IMR-90 (cell line): ENCODE measurements around the gene PON2. TPM values are rescaled to one million over a fixed set of nuclear protein-coding genes. Genes with fewer than 3 reads are reported as not detected.

Experiments
- ATAC-seq: fragments of 200-7000 bp; cut with Tn5 transposase; 2 replicates; pipeline ENCODE4 v1.9.1; 2020; ENCODE audit warnings: low read depth, mild to moderate bottlenecking, moderate library complexity
- BruUV-seq: library from RNA; stranded (reverse); fragments of 400-500 nt; replicated peaks from 2 replicates; lab custom pipeline; 2021; lab: Mats Ljungman, UMichigan
- CTCF ChIA-PET: fragments of 300-600 bp; formaldehyde crosslinking; extraction: SDS; loops from one replicate; lab custom pipeline; 2021; ENCODE audit warnings: antibody characterized with exemption; lab: Yijun Ruan, JAX
- POLR2A ChIA-PET: fragments of 300-600 bp; sonication (Branson Sonifier 250); formaldehyde crosslinking; loops from one replicate; lab custom pipeline; 2022; ENCODE audit warnings: antibody characterized with exemption; ENCODE audit not compliant: unreplicated experiment; lab: Charles Lee
- DNase-seq: peaks from one replicate; pipeline ENCODE4 v3.0.0; 2013
- H2AFZ ChIP-seq: replicated peaks from 2 replicates; pipeline ENCODE3; 2013; ENCODE audit warnings: low read length, mild to moderate bottlenecking; ENCODE audit not compliant: poor library complexity
- H2AK5ac ChIP-seq: 2 replicates; pipeline ENCODE4 v1.6.1; 2013; ENCODE audit warnings: low read depth, low read length, inconsistent platforms
- H2AK9ac ChIP-seq: replicated peaks from 2 replicates; pipeline ENCODE3; 2013; ENCODE audit warnings: mild to moderate bottlenecking, low read depth, low read length, moderate library complexity; ENCODE audit not compliant: poor library complexity
- H2BK120ac ChIP-seq: 2 replicates; pipeline ENCODE4 v1.6.1; 2013; ENCODE audit warnings: low read depth, low read length, inconsistent platforms
- H2BK15ac ChIP-seq: 3 replicates; pipeline ENCODE4 v1.6.1; 2013; ENCODE audit warnings: low read depth, low read length, inconsistent platforms
- H2BK20ac ChIP-seq: 2 replicates; pipeline ENCODE4 v1.6.1; 2013; ENCODE audit warnings: low read depth, mild to moderate bottlenecking, inconsistent platforms, low read length, moderate library complexity
- H2BK5ac ChIP-seq: 2 replicates; pipeline ENCODE4 v1.6.1; 2013; ENCODE audit warnings: mild to moderate bottlenecking, low read depth, low read length, inconsistent platforms; ENCODE audit not compliant: poor library complexity, severe bottlenecking
- H3K14ac ChIP-seq: replicated peaks from 2 replicates; pipeline ENCODE4 v1.6.1; 2013; ENCODE audit warnings: low read depth, low read length, inconsistent platforms
- H3K18ac ChIP-seq: 2 replicates; pipeline ENCODE4 v1.6.1; 2013; ENCODE audit warnings: low read depth, low read length, control low read depth
- H3K23ac ChIP-seq: 2 replicates; pipeline ENCODE4 v1.6.1; 2013; ENCODE audit warnings: low read depth, low read length, inconsistent platforms
- H3K27ac ChIP-seq: 2 replicates; pipeline ENCODE4 v1.5.1; 2013; ENCODE audit warnings: mild to moderate bottlenecking, control low read depth, low read length; ENCODE audit not compliant: insufficient read depth
- H3K27me3 ChIP-seq: 2 replicates; pipeline ENCODE4 v1.6.1; 2013; ENCODE audit warnings: low read length; ENCODE audit not compliant: control insufficient read depth, insufficient read depth
- H3K36me3 ChIP-seq: 2 replicates; pipeline ENCODE4 v1.6.1; 2013; ENCODE audit warnings: low read length, mixed read lengths; ENCODE audit not compliant: control insufficient read depth, insufficient read depth
- H3K4ac ChIP-seq: 2 replicates; pipeline ENCODE4 v1.6.1; 2013; ENCODE audit warnings: low read depth, low read length, inconsistent platforms
- H3K4me1 ChIP-seq: 2 replicates; pipeline ENCODE4 v1.6.1; 2013; ENCODE audit warnings: low read length, mixed read lengths; ENCODE audit not compliant: control insufficient read depth, insufficient read depth
- H3K4me2 ChIP-seq: 2 replicates; pipeline ENCODE4 v1.6.1; 2013; ENCODE audit warnings: low read depth, mild to moderate bottlenecking, control low read depth, low read length, moderate library complexity
- H3K4me3 ChIP-seq: 2 replicates; pipeline ENCODE4 v1.5.1; 2013; ENCODE audit warnings: low read depth, mild to moderate bottlenecking, control low read depth, low read length, moderate library complexity; ENCODE audit not compliant: insufficient read depth
- H3K56ac ChIP-seq: 2 replicates; pipeline ENCODE4 v1.6.1; 2013; ENCODE audit warnings: low read length, inconsistent platforms; ENCODE audit not compliant: insufficient read depth; ENCODE audit errors: extremely low read depth
- H3K79me1 ChIP-seq, 2 experiments: 2 replicates each; pipeline ENCODE4 v1.6.1; 2013; ENCODE audit warnings: low read length in 2 of 2, inconsistent platforms in 1 of 2, low read depth in 1 of 2
- H3K9ac ChIP-seq: 2 replicates; pipeline ENCODE4 v1.6.1; 2013; ENCODE audit warnings: low read depth, low read length, control low read depth
- H3K9me1 ChIP-seq: 2 replicates; pipeline ENCODE4 v1.6.1; 2013; ENCODE audit warnings: low read length, inconsistent platforms; ENCODE audit not compliant: insufficient read depth
- H3K9me3 ChIP-seq: 2 replicates; pipeline ENCODE4 v1.6.1; 2013; ENCODE audit warnings: low read length; ENCODE audit not compliant: control insufficient read depth, insufficient read depth
- H4K20me1 ChIP-seq: 2 replicates; pipeline ENCODE4 v1.6.1; 2013; ENCODE audit warnings: low read length, inconsistent platforms; ENCODE audit not compliant: insufficient read depth
- H4K5ac ChIP-seq: 2 replicates; pipeline ENCODE4 v1.6.1; 2013; ENCODE audit warnings: mild to moderate bottlenecking, low read depth, low read length, control low read depth
- H4K8ac ChIP-seq, 2 experiments: 2 replicates each; pipeline ENCODE4 v1.6.1; 2013; ENCODE audit warnings: low read depth in 2 of 2, low read length in 2 of 2, control low read depth in 1 of 2, inconsistent platforms in 1 of 2
- H4K91ac ChIP-seq: 2 replicates; pipeline ENCODE4 v1.6.1; 2013; ENCODE audit warnings: low read depth, low read length, inconsistent platforms; ENCODE audit not compliant: insufficient read depth
- BHLHE40 ChIP-seq: fragments of 150-350 bp; IDR thresholded peaks from 2 replicates; pipeline ENCODE4 v1.6.1; 2016; ENCODE audit warnings: mild to moderate bottlenecking, low read depth, low read length
- CHD1 ChIP-seq: IDR thresholded peaks from 2 replicates; pipeline ENCODE4 v1.6.1; 2012; ENCODE audit warnings: low read depth, low read length, improper control_type of control experiment
- CTCF ChIP-seq: conservative IDR thresholded peaks from 2 replicates; pipeline ENCODE4 v1.5.1; 2012; ENCODE audit warnings: mild to moderate bottlenecking, low read depth, low read length, improper control_type of control experiment
- ELK1 ChIP-seq: fragments of 150-350 bp; IDR thresholded peaks from 2 replicates; pipeline ENCODE4 v1.6.1; 2016; ENCODE audit warnings: low read depth, mild to moderate bottlenecking, low read length, moderate library complexity, borderline replicate concordance
- FOS ChIP-seq: fragments of 150-350 bp; IDR thresholded peaks from 2 replicates; pipeline ENCODE4 v1.6.1; 2016; ENCODE audit warnings: low read depth, low read length
- MAFK ChIP-seq: IDR thresholded peaks from 2 replicates; pipeline ENCODE4 v1.6.1; 2012; ENCODE audit warnings: low read depth, low read length, improper control_type of control experiment
- MAZ ChIP-seq: IDR thresholded peaks from 2 replicates; pipeline ENCODE4 v1.6.1; 2012; ENCODE audit warnings: low read depth, mild to moderate bottlenecking, low read length, improper control_type of control experiment, moderate library complexity, borderline replicate concordance
- MXI1 ChIP-seq: IDR thresholded peaks from 2 replicates; pipeline ENCODE4 v1.6.1; 2012; ENCODE audit warnings: low read depth, mild to moderate bottlenecking, low read length, moderate library complexity, borderline replicate concordance
- NFE2L2 ChIP-seq: fragments of 150-350 bp; IDR thresholded peaks from 2 replicates; pipeline ENCODE4 v1.6.1; 2016; ENCODE audit warnings: low read depth, mild to moderate bottlenecking, low read length
- RFX5 ChIP-seq: IDR thresholded peaks from 2 replicates; pipeline ENCODE4 v1.8.0; 2012; ENCODE audit warnings: low read depth, mild to moderate bottlenecking, low read length, moderate library complexity
- SMC3 ChIP-seq: fragments of 150-350 bp; IDR thresholded peaks from 2 replicates; pipeline ENCODE4 v1.6.1; 2016; ENCODE audit warnings: low read depth, mild to moderate bottlenecking, antibody characterized with exemption, low read length, moderate library complexity
- USF2 ChIP-seq: fragments of 150-350 bp; IDR thresholded peaks from 2 replicates; pipeline ENCODE4 v1.6.1; 2017; ENCODE audit warnings: mild to moderate bottlenecking, antibody characterized with exemption, low read length, low read depth
- WGBS, 2 experiments: methylation state at CpG; one replicate each; pipeline versions ENCODE4 v1.1.5 to v1.1.7; 2013; ENCODE audit warnings: missing lambda C conversion rate in 2 of 2; ENCODE audit not compliant: insufficient read length in 1 of 2; ENCODE audit errors: extremely low coverage in 2 of 2; 5-methylcytosine and 5-hydroxymethylcytosine counted together
- dilution Hi-C: fragments of 300-500 bp; cut with HindIII; formaldehyde crosslinking; loops from one replicate; pipeline ENCODE4 v1.14.3; 2018; ENCODE audit warnings: low sequenced_read_pairs; ENCODE audit not compliant: unreplicated experiment
- in situ Hi-C: fragments of 300-500 bp; cut with MboI; formaldehyde crosslinking; loops from 3 replicates; pipeline ENCODE4 v1.14.3; 2019; ENCODE audit warnings: low sequenced_read_pairs, inconsistent platforms, mixed read lengths
- intact Hi-C: fragments of 100-400 bp; cut with micrococcal nuclease; formaldehyde crosslinking; loops from 2 replicates; pipeline ENCODE4 v1.10.0; 2022
- polyA plus RNA-seq, 3 experiments: library from polyadenylated mRNA; depleted of rRNA; stranded (reverse); fragments of >200 nt; gene quantifications; 2 replicates each; pipeline ENCODE4 v1.2.3, GENCODE V29; 2012; ENCODE audit warnings: low replicate concordance in 1 of 3
- total RNA-seq: library from RNA; depleted of rRNA; stranded (reverse); fragments of >200 nt; gene quantifications from 2 replicates; pipeline ENCODE4 v1.2.3, GENCODE V29; 2012

The PON2 gene
- total and polyA plus RNA-seq, 2 of the 4 experiments (the other 2 are of a cell fraction) = 36.2 to 65.7 TPM

- no TSS peak for BruUV-seq
- H2BK15ac ChIP-seq = no peak overlapping the region
- WGBS, 2 experiments = no CpG with 5 or more reads among the region's 9 CpGs
- H3K9ac ChIP-seq = no peak overlapping the region
- H3K4ac ChIP-seq = no peak overlapping the region
- no peaks in the 10 kb centered on the region for H3K9me3 ChIP-seq
- no peak overlapping the region for H3K23ac ChIP-seq
- no peak overlapping the region for H2BK120ac ChIP-seq
- H3K4me1 ChIP-seq = no peaks in the 10 kb centered on the region
- dilution Hi-C loops = no loop called here
- no peak overlapping the region for H2AK5ac ChIP-seq
- CTCF ChIA-PET = interaction anchor here (0.6 to 2.3 kb wide), 16 partner anchors 9 to 1187 kb away, joined by 3 to 12 read pairs (median 4); partner anchors contain the start of gene ASB4
- intact Hi-C loops = loop anchor here (1.0 to 5.0 kb wide), 3 partner anchors 229 to 843 kb away; no protein-coding TSS in a partner anchor
- no peak overlapping the region for H2BK20ac ChIP-seq
- H3K9me1 ChIP-seq = no peaks in the 10 kb centered on the region
- no peaks in the 10 kb centered on the region for H3K36me3 ChIP-seq
- H3K79me1 ChIP-seq = no peaks in the 10 kb centered on the region
- H4K8ac ChIP-seq = no peak overlapping the region
- H3K18ac ChIP-seq = no peak overlapping the region
- no peak overlapping the region for H4K5ac ChIP-seq
- H3K27me3 ChIP-seq = peaks cover 16% of the 10 kb centered on the region
- no peak overlapping the region for H3K14ac ChIP-seq
- H3K4me3 ChIP-seq = no peak overlapping the region
- no peak overlapping the region for H2AK9ac ChIP-seq
- H3K56ac ChIP-seq = no peak overlapping the region
- no peak overlapping the region for H4K91ac ChIP-seq
- no peak overlapping the region for H2BK5ac ChIP-seq
- no peak overlapping the region for H3K4me2 ChIP-seq
- H3K27ac ChIP-seq = no peak overlapping the region
- ATAC-seq (no peak), DNase-seq (no peak)
- in situ Hi-C loops = loop anchor here (10.0 to 25.0 kb wide), 3 partner anchors 281 to 1189 kb away; no protein-coding TSS in a partner anchor
- TF ChIP-seq FOS (no peak), RFX5 (no peak), MAFK (no peak), NFE2L2 (no peak), BHLHE40 (no peak), CHD1 (no peak), USF2 (no peak), ELK1 (no peak), SMC3 (no peak), MXI1 (no peak), MAZ (no peak), CTCF (no peak)
- POLR2A ChIA-PET = interaction anchor here (0.6 kb wide), 1 partner anchor 701 kb away, joined by 3 read pairs; no protein-coding TSS in a partner anchor
- H2AFZ ChIP-seq = no peak overlapping the region
- no peaks in the 10 kb centered on the region for H4K20me1 ChIP-seq
These were observed 41.4 kb upstream of the PON2 start for GRCh38 chr7:95476072-95476847.
